Activated CD4-positive, alpha-beta T cell treated with anti-CD3 and anti-CD28 coated beads, Interleukin-2, amount 50 U/mL, for 24 hours (primary cell): ENCODE measurements around the gene SRD5A1.

ENCODE experiments used
- DNase-seq, 2 donors: peaks; one replicate each; pipeline ENCODE4 v3.0.0-alpha.2; 2020; ENCODE audit warnings: low read depth in 1 of 2, low spot score in 1 of 2

Gene SRD5A1

DNA sequence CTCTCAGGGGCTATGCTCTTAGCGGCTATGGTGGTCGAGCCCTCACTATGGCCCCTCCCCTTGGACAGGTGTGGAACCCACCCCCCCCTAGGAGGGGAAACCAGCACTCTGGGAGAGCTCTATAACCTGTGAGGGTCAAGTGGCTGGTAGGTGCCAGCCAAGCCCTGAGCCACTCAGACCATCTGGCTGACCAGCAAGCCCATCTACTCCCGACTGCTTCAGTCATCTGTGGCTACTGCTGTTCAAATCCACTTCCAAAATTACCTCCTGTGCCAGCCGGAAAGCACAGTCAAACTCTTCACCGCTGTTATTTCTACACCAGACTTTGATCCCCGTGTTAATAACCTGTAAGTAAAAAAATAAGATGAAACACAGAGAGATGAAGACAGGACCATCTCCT lies 28.9 kb upstream of the SRD5A1 start:
- no peak for DNase-seq

- no peak for DNase-seq
Measured at GRCh38 chr5:6604946-6605345, 28.3 kb upstream of the SRD5A1 start.

DNA sequence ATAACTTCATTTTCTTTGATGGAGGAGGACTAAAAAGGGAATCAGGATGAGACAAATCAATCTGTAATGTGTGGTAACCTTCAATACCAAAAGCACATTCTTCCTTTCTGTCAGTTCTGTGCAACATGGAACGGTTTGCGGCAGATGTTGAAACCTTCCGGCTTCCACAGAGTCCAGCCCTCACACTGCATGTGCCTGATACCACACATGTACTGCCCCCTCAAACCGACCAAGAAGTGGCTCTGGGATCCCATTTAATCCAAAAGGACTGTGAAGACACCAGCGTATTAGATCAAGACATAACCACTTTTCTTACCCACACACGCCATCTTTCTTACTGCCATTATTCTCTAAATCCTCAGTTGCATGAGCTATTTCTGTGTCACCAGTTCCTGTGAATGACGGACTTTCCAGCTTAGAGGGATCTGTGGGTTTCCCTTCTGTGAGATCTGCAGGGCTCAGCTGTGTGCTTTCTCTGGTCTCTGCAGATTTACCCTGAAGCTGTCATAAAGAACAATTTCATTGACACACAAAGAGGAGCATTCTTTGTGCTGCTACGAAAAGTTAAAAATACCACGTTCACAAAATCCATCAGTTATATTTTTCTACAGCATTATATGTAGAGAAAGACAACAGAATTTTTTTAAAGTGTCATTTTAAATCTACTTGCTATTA lies 26.2 kb upstream of the SRD5A1 start:
- no peak for DNase-seq

- no peak for DNase-seq
Measured at GRCh38 chr5:6607559-6607936, 25.7 kb upstream of the SRD5A1 start.

- no peak for DNase-seq
Measured at GRCh38 chr5:6608016-6608415, 25.2 kb upstream of the SRD5A1 start.

DNA sequence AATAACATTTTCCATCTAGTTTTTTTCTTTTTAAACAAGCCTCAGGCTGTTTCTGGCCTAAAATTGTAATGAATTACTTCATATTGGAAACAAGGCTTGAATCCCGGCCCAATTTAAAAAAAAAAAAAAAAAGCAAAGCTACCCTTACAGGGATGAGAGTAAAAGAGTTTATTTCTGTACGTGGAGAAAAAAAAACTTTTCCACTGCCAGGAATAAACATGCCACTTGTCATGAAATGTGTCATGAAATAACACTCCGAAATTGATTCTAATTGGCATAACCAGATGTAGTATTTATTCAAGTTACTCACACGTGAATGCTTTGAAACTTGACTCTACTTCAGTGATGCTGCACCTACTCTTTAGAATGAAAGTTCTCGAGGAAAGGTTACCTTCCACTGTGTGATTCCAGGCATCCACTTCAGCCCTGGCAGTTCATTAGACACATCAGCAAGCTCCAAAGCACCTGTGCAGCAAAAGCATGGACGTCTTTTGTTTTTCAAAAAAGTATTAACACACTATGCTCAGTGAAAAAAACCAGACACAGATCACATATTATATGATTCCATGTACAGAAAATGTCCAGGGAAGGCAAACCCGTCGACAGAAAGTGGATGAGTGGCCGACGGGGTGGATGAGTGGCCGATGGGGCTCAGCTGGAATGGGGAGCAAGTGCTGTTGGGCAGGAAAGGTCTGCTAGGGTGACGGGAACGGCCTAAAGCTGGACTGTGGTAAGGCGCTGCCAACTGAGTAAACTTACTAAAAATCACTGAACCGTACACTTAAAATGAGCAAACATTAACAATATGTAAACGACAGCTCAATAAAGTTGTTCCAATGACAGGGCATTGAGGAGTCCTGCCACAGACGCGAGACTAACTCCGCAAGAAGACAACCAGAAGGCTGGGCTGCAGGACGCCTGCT lies 21.6 kb upstream of the SRD5A1 start:
- DNase-seq: no peak

GRCh38 chr5:6615034-6615815 lies 18.0 kb upstream of the SRD5A1 start:
- no peak for DNase-seq

GRCh38 chr5:6616632-6617031 lies 16.6 kb upstream of the SRD5A1 start:
- DNase-seq: no peak

DNA sequence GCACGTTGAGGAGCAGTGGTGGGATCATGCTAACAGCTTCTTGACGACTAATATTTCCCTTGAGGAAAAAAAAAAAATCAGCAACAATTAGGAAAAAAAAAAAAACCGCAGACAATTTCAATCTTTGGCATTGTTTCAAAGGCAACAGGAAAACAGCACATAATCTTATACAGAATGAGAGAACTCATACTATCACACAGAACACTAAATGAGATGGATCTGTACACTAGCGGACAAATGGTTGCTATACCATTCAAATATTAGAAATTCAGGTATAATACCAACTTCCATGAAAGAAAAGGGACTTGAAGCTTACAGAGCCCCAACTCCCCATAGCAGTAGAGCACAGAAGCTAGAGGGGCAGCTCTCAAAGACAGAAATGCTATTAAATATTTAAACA lies 10.0 kb upstream of the SRD5A1 start:
- no peak for DNase-seq

- DNase-seq: no peak
Measured at GRCh38 chr5:6623941-6624340, 9.3 kb upstream of the SRD5A1 start.

DNA sequence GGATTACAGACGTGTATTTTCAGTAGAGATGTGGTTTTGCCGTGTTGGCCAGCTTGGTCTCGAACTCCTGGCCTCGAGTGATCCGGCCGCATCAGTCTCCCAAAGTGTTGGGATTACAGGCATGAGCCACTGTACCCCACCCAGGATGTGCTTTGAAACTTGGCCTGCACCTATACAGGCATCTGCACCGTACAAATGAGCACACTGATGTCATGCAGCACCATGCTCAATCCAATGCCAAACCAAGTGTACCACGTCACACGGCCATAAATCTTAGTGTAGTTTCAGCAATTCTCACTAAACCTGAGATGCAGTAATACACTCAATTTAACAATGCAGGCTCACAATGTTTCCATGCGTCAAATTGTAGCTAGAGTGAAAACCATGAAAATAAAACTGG lies 6.7 kb upstream of the SRD5A1 start:
- DNase-seq: no peak

- DNase-seq: no peak
Measured at GRCh38 chr5:6631441-6631840, 1.8 kb upstream of the SRD5A1 start.

GRCh38 chr5:6632324-6632887 lies 834 bp upstream of the SRD5A1 start:
- DNase-seq: no peak

DNA sequence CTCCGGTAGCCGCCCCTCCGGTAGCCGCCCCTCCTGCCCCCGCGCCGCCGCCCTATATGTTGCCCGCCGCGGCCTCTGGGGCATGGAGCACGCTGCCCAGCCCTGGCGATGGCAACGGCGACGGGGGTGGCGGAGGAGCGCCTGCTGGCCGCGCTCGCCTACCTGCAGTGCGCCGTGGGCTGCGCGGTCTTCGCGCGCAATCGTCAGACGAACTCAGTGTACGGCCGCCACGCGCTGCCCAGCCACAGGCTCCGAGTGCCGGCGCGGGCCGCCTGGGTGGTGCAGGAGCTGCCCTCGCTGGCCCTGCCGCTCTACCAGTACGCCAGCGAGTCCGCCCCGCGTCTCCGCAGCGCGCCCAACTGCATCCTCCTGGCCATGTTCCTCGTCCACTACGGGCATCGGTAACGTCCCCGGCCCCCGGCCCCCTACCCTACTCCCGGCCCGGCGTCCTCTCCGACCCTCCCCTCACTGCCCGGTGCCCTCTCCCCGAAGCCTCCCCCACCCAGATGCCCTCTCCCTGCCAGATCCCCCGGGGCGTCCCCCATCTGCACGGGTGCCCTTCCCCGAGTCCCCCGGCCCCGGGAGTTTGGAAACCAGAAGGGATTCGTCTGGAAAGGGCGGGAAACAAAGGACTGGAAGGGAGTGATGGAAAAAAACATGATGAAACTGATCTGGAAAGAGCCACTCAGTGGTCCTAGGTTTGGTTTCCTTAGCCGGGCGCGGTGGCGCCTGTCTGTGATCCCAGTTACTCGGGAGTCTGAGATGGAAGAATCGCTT lies 417 bp downstream of the SRD5A1 start:
- no peak for DNase-seq

DNA sequence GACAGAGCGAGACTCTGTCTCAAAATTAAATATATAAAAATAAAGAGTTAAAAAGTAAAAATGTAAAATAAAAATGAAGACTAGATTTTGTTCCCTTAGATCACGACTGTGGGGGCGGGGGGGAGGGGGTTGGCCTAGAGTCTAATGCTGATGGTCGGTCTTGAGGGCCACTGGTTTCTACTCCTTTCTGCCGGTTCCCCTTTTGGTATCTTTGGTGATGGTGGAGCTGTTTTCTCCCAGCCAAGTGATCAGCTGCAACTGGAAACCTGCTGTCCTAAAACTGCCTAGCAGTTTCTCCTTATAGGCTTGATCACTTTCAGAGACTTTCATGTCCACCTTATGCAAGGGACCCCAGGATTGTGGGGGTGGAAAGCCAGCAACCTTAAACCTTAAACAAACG lies 1.1 kb downstream of the SRD5A1 start:
- no peak for DNase-seq

DNA sequence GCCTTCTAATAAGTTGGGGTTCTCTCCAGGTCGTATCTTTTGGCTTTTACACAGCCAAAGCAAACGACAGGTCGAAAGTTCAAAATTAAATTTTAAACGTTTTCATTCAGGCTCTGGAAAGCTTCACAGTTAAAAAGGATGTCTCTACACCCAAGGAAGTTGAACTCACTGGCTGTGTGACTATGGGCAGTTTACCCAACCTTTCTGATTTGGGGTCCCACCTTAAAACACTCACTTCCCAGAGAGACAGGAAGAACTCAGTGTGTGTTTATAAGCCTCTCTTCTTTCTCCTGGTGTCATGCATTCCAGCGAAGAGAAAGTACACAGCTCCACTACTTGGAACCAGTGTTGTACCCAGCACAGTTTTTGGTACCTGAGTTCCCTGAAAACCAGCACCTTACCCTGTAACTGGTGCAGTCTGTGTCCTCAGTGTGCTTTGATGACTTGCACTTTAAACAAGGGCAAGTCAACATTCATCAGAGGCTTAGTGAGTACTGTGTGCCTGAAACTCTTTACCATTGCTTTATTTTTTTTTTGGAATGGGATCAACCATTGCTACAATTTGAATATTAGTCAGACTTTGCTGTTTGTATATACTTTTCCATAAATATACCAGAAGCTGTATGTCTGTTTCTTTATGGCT lies 1.7 kb downstream of the SRD5A1 start:
- DNase-seq: no peak

- DNase-seq: no peak
Measured at GRCh38 chr5:6636293-6636692, 3.1 kb downstream of the SRD5A1 start.

DNA sequence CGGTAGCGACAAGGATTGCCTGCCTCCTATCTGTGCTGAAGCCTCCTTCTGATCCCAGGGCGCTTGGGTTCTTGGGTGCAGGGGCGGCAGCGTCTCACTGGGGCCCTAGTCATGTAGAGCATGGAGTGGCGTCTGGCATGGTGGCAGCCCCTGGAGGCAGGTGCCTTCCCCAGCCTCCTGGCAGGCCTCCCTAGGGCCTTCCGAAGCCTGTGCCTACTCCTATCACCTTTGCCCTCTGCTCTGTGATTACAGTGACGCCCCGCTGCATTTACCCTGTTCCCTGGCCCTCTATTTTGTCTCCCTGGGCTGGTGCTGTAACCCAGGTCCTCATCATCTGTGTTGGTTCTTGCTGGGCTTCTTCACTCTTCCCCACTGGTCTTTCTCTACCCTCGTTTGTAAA lies 3.8 kb downstream of the SRD5A1 start:
- DNase-seq: no peak

GRCh38 chr5:6637590-6637989 lies 4.3 kb downstream of the SRD5A1 start:
- no peak for DNase-seq

DNA sequence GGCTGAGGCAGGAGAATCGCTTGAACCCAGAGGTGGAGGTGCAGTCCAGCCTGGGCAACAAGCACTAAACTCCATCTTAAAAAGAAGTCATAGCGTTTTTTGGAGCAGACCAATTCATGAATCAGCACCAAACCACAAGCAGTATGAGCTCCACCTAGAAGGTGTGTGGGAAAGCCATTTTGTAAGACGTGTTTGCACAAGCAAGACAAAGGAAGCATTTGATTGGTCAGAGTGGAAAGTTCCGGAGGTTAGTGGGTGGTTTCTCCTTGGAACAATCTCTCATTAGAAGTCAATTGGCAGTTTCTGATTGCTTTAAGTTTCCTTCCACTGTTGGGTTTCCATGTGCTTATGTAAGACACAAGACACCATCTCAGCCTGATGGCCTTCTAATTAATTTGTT lies 5.0 kb downstream of the SRD5A1 start:
- no peak for DNase-seq
